Measurements from ENCODE around the gene C2CD3. TPM values are rescaled to one million over a fixed set of nuclear protein-coding genes. Genes with fewer than 3 reads are reported as not detected.

Gene C2CD3
- total and polyA plus RNA-seq, 10 of the 15 experiments (the other 5 are each of a cell fraction or from before 2014, with no cell fraction given), result 2.3 to 24.0 (median 16.3) TPM

- CTCF ChIA-PET, result interaction anchor here (0.9 to 2.5 kb wide), 2 partner anchors 20 to 21 kb away, joined by 4 to 5 read pairs; no protein-coding TSS in a partner anchor
- RAD21 ChIA-PET (ENCODE audit: unreplicated experiment), result interaction anchor here (1.6 kb wide), 1 partner anchor 20 kb away, joined by 4 read pairs; no protein-coding TSS in a partner anchor
- Histone ChIP-seq H2AFZ (ENCODE audit: control insufficient read depth, low read depth, low read length) (no peak overlapping the region), H3K9ac (ENCODE audit: control insufficient read depth, insufficient read depth, low read length) (no peak overlapping the region), H3K36me3 (ENCODE audit: control insufficient read depth in 2 of 2, insufficient read depth in 2 of 2, low read length in 1 of 2) (no peaks in the 10 kb centered on the region; a peak in 1 of 4 replicates), H3K79me2 (ENCODE audit: control insufficient read depth, insufficient read depth, low read length) (no peaks in the 10 kb centered on the region), H3K27ac (ENCODE audit: control insufficient read depth, insufficient read depth) (no peak overlapping the region), H3K4me2 (ENCODE audit: control insufficient read depth, insufficient read depth) (no peak overlapping the region), H3K27me3 (replicated peaks in 1 of 2; ENCODE audit: control insufficient read depth in 2 of 2, insufficient read depth in 2 of 2, low read length in 1 of 2) (no peaks in the 10 kb centered on the region), H3K4me3 (no peak overlapping the region), H4K20me1 (ENCODE audit: control insufficient read depth, insufficient read depth) (no peaks in the 10 kb centered on the region), H3K4me1 (ENCODE audit: control insufficient read depth, insufficient read depth, low read length) (peaks cover 36% of the 10 kb centered on the region), H3K9me3 (replicated peaks; ENCODE audit: control insufficient read depth, insufficient read depth, low read length) (no peaks in the 10 kb centered on the region)
- in situ Hi-C loops (cut with MboI), result no loop called here
- TF ChIP-seq TCF7 (IDR thresholded peaks at IDR 0.05; ENCODE audit: borderline replicate concordance) (no peak), TCF12 (IDR thresholded peaks at IDR 0.05; ENCODE audit: low read depth, low read length) (peak; percentile 51; the same call in 1 of the 2 replicates), SIX5 (IDR thresholded peaks at IDR 0.05; ENCODE audit: low read depth, low read length, severe bottlenecking) (no peak), CREM (IDR thresholded peaks at IDR 0.05; ENCODE audit: low read depth) (0 out of 2 replicates have a peak, but pooled peaks have one; percentile 0), PAX5 (IDR thresholded peaks at IDR 0.05; ENCODE audit: borderline replicate concordance, low read depth, low read length) (peak; percentile 19; the same call in 1 of the 2 replicates), ZBTB4 (CRISPR knock-in tag; IDR thresholded peaks at IDR 0.05) (no peak), TCF3 (IDR thresholded peaks at IDR 0.05; ENCODE audit: borderline replicate concordance, insufficient read depth, low read depth, low read length) (0 out of 2 replicates have a peak, but pooled peaks have one; percentile 51), ESRRA (IDR thresholded peaks at IDR 0.05; ENCODE audit: low read length) (no peak)
- intact Hi-C loops (cut with micrococcal nuclease; ENCODE audit: unreplicated experiment), result loop anchor here (10.0 kb wide), 1 partner anchor 1815 kb away; the partner anchor contains the start of gene UVRAG
- ATAC-seq (no peak), DNase-seq (ENCODE audit: low read depth, low spot score) (no peak), FAIRE-seq (no peak)
- POLR2A ChIA-PET, result no interaction called here
- 56% methylated on average over 8 of the region's 8 CpGs for WGBS (ENCODE audit: insufficient coverage, insufficient replicate concordance, low lambda C conversion rate, missing lambda C conversion rate)
- no TSS peak for BruUV-seq (replicated peaks)
- SMC1A ChIA-PET (ENCODE audit: uncharacterized antibody, unreplicated experiment), result interaction anchor here (1.6 kb wide), 1 partner anchor 19 kb away, joined by 4 read pairs; no protein-coding TSS in a partner anchor
Measured at GRCh38 chr11:73999581-74000306, 171.1 kb downstream of the C2CD3 start.
